H1 (cell line): ENCODE measurements around the gene PTGER3. TPM values are rescaled to one million over a fixed set of nuclear protein-coding genes. Genes with fewer than 3 reads are reported as not detected.

Source experiments
- CTCF ChIA-PET: fragments of 300-600 bp; sonication (Branson Sonifier 250); formaldehyde crosslinking; loops from one replicate; lab custom pipeline; 2021; ENCODE audit not compliant: partially characterized antibody; lab: Charles Lee
- POLR2A ChIA-PET: fragments of 300-600 bp; sonication (Branson Sonifier 250); formaldehyde crosslinking; loops from one replicate; lab custom pipeline; 2021; ENCODE audit warnings: inconsistent platforms; ENCODE audit not compliant: partially characterized antibody; lab: Charles Lee
- DNase-seq, 2 experiments: peaks; one replicate each; pipeline versions ENCODE4 v3.0.0 to v3.0.0-alpha.2; 2010 to 2022; ENCODE audit warnings: low spot score in 2 of 2, low read depth in 1 of 2, mixed read lengths in 1 of 2
- FAIRE-seq: peaks from 2 replicates; lab custom pipeline; 2011; peaks lifted over from hg19 to GRCh38; lab: Jason Lieb, UNC
- H2AFZ ChIP-seq: 2 replicates; pipeline ENCODE4 v1.8.1; 2012; ENCODE audit warnings: low read length, inconsistent platforms
- H2AK5ac ChIP-seq: 2 replicates; pipeline ENCODE4 v1.6.1; 2013; ENCODE audit warnings: low read depth, low read length
- H2BK120ac ChIP-seq: replicated peaks from 2 replicates; pipeline ENCODE3; 2013; ENCODE audit warnings: low read depth, low read length, inconsistent platforms
- H2BK12ac ChIP-seq: 2 replicates; pipeline ENCODE4 v1.6.1; 2013; ENCODE audit warnings: low read depth, low read length
- H2BK15ac ChIP-seq: 2 replicates; pipeline ENCODE4 v1.6.1; 2013; ENCODE audit warnings: low read length
- H2BK20ac ChIP-seq: 2 replicates; pipeline ENCODE4 v1.6.1; 2013; ENCODE audit warnings: low read length
- H2BK5ac ChIP-seq: 2 replicates; pipeline ENCODE4 v1.6.1; 2013; ENCODE audit warnings: low read depth, low read length
- H3K14ac ChIP-seq: 2 replicates; pipeline ENCODE4 v1.6.1; 2013; ENCODE audit warnings: inconsistent platforms; ENCODE audit not compliant: insufficient read length
- H3K18ac ChIP-seq: 2 replicates; pipeline ENCODE4 v1.6.1; 2013; ENCODE audit warnings: low read length; ENCODE audit errors: extremely low read depth
- H3K23ac ChIP-seq: 2 replicates; pipeline ENCODE4 v1.6.1; 2013; ENCODE audit warnings: inconsistent platforms; ENCODE audit not compliant: insufficient read length
- H3K23me2 ChIP-seq: 2 replicates; pipeline ENCODE4 v1.6.1; 2013; ENCODE audit warnings: low read depth, low read length
- H3K27ac ChIP-seq: 2 replicates; pipeline ENCODE4 v1.6.1; 2011; ENCODE audit warnings: low read depth, low read length, inconsistent platforms
- H3K27me3 ChIP-seq, 4 experiments: replicated peaks in 1 of 4; 1 replicate in 1 of 4; 2 replicates in 3 of 4; pipeline versions ENCODE4 v1.6.1 to v1.8.1; 2011 to 2013; ENCODE audit warnings: low read length in 3 of 4, mild to moderate bottlenecking in 3 of 4, inconsistent platforms in 2 of 4, mixed read lengths in 2 of 4, moderate library complexity in 1 of 4; ENCODE audit not compliant: control insufficient read depth in 3 of 4, insufficient read depth in 3 of 4; ENCODE audit errors: extremely low read depth in 1 of 4
- H3K36me3 ChIP-seq, 4 experiments: 2 replicates each; pipeline versions ENCODE4 v1.6.1 to v1.8.1; 2011 to 2013; ENCODE audit warnings: mild to moderate bottlenecking in 4 of 4, low read length in 3 of 4, moderate library complexity in 2 of 4, control low read depth in 1 of 4, inconsistent platforms in 1 of 4; ENCODE audit not compliant: insufficient read depth in 4 of 4, control insufficient read depth in 2 of 4
- H3K4ac ChIP-seq: replicated peaks from 2 replicates; pipeline ENCODE3; 2013; ENCODE audit warnings: low read length, low read depth, mixed read lengths, inconsistent platforms; ENCODE audit not compliant: insufficient read length
- H3K4me1 ChIP-seq, 4 experiments: replicated peaks in 1 of 4; 1 replicate in 1 of 4; 2 replicates in 3 of 4; pipeline versions ENCODE4 v1.6.1 to v1.8.1; 2011 to 2013; ENCODE audit warnings: low read length in 3 of 4, inconsistent platforms in 2 of 4, mixed read lengths in 1 of 4; ENCODE audit not compliant: insufficient read depth in 4 of 4, control insufficient read depth in 3 of 4
- H3K4me2 ChIP-seq, 2 experiments: 2 replicates each; pipeline versions ENCODE4 v1.6.1 to v1.8.1; 2011 to 2013; ENCODE audit warnings: low read depth in 2 of 2, low read length in 2 of 2, control low read depth in 1 of 2, inconsistent platforms in 1 of 2, mild to moderate bottlenecking in 1 of 2; ENCODE audit not compliant: insufficient read depth in 1 of 2
- H3K4me3 ChIP-seq, 4 experiments: fragments of 200-600, 300-600 bp in 1 of 4; sonication (generic), shearing (Covaris generic), sonication (Bioruptor Twin) in 1 of 4; 2 replicates each; pipeline versions ENCODE4 v1.5.1 to v1.8.1; 2011 to 2016; ENCODE audit warnings: low read length in 4 of 4, low read depth in 3 of 4, control low read depth in 2 of 4, inconsistent platforms in 2 of 4, mild to moderate bottlenecking in 2 of 4, mixed read lengths in 1 of 4, moderate library complexity in 1 of 4; ENCODE audit not compliant: insufficient read depth in 2 of 4; ENCODE audit errors: extremely low read depth in 1 of 4
- H3K56ac ChIP-seq: replicated peaks from 2 replicates; pipeline ENCODE3; 2013; ENCODE audit warnings: low read depth, mild to moderate bottlenecking, mixed read lengths, low read length, inconsistent platforms; ENCODE audit not compliant: insufficient read length
- H3K79me1 ChIP-seq: 2 replicates; pipeline ENCODE4 v1.6.1; 2013; ENCODE audit warnings: low read depth, low read length, control low read depth
- H3K79me2 ChIP-seq, 2 experiments: 2 replicates each; pipeline versions ENCODE4 v1.6.1 to v1.8.1; 2012 to 2013; ENCODE audit warnings: low read length in 2 of 2, mild to moderate bottlenecking in 2 of 2, inconsistent platforms in 1 of 2; ENCODE audit not compliant: insufficient read depth in 2 of 2, control insufficient read depth in 1 of 2
- H3K9ac ChIP-seq, 4 experiments: replicated peaks in 1 of 4; 1 replicate in 1 of 4; 2 replicates in 3 of 4; pipeline versions ENCODE4 v1.6.1 to v1.8.1; 2011 to 2013; ENCODE audit warnings: low read depth in 3 of 4, low read length in 3 of 4, control low read depth in 2 of 4, mild to moderate bottlenecking in 2 of 4, moderate library complexity in 2 of 4, inconsistent platforms in 1 of 4; ENCODE audit errors: extremely low read depth in 1 of 4
- H3K9me3 ChIP-seq, 2 experiments: 2 replicates each; pipeline versions ENCODE4 v1.6.1 to v1.8.1; 2012 to 2013; ENCODE audit warnings: mild to moderate bottlenecking in 2 of 2, moderate library complexity in 2 of 2, control low read depth in 1 of 2, inconsistent platforms in 1 of 2, low read depth in 1 of 2, low read length in 1 of 2, mixed read lengths in 1 of 2; ENCODE audit not compliant: insufficient read depth in 2 of 2
- H4K20me1 ChIP-seq, 2 experiments: replicated peaks in 1 of 2; 2 replicates each; pipeline versions ENCODE3 to v1.8.1; 2011 to 2013; ENCODE audit warnings: inconsistent platforms in 2 of 2, low read length in 2 of 2, mild to moderate bottlenecking in 1 of 2; ENCODE audit not compliant: insufficient read depth in 2 of 2, control insufficient read depth in 1 of 2
- H4K5ac ChIP-seq: 2 replicates; pipeline ENCODE4 v1.6.1; 2013; ENCODE audit warnings: low read length, low read depth, mixed read lengths, inconsistent platforms; ENCODE audit not compliant: insufficient read length
- H4K8ac ChIP-seq: 2 replicates; pipeline ENCODE4 v1.8.0; 2013; ENCODE audit warnings: mild to moderate bottlenecking, moderate library complexity, low read length, inconsistent platforms; ENCODE audit not compliant: insufficient read depth; ENCODE audit errors: extremely low read depth
- H4K91ac ChIP-seq: replicated peaks from 2 replicates; pipeline ENCODE3; 2013; ENCODE audit warnings: low read length, mixed read lengths, inconsistent platforms; ENCODE audit not compliant: insufficient read length
- BRCA1 ChIP-seq: IDR thresholded peaks from 2 replicates; pipeline ENCODE4 v1.6.1; 2012; ENCODE audit warnings: low read depth, low read length, improper control_type of control experiment
- EGR1 ChIP-seq: IDR thresholded peaks from 2 replicates; pipeline ENCODE4 v1.6.1; 2011; ENCODE audit warnings: low read depth, low read length, borderline replicate concordance
- EP300 ChIP-seq, 2 experiments: IDR thresholded peaks; 1 replicate in 1 of 2; 2 replicates in 1 of 2; pipeline ENCODE4 v1.6.1; 2011 to 2012; ENCODE audit warnings: low read depth in 2 of 2, low read length in 2 of 2, mild to moderate bottlenecking in 2 of 2, borderline replicate concordance in 1 of 2, inconsistent platforms in 1 of 2, moderate library complexity in 1 of 2
- SP1 ChIP-seq: IDR thresholded peaks from 2 replicates; pipeline ENCODE4 v1.6.1; 2011; ENCODE audit warnings: low read depth, low read length
- WGBS, 2 experiments: shearing (Covaris generic) in 1 of 2; methylation state at CpG; one replicate each; pipeline versions ENCODE4 v1.1.6 to v1.1.7; 2013 to 2015; ENCODE audit warnings: low lambda C conversion rate in 2 of 2, mixed read lengths in 2 of 2, inconsistent platforms in 1 of 2, low coverage in 1 of 2, missing lambda C conversion rate in 1 of 2; ENCODE audit not compliant: insufficient replicate concordance in 2 of 2, insufficient coverage in 1 of 2, insufficient read length in 1 of 2; ENCODE audit errors: extremely low coverage in 1 of 2, missing lambda C conversion rate in 1 of 2; 5-methylcytosine and 5-hydroxymethylcytosine counted together
- polyA plus RNA-seq, 7 experiments: library from polyadenylated mRNA; depleted of rRNA in 3 of 7; stranded (reverse) in 5 of 7; unstranded in 2 of 7; fragments of >200 nt in 5 of 7; fragments of 200-250 nt in 2 of 7; gene quantifications; 1 replicate in 5 of 7; 2 replicates in 1 of 7; 4 replicates in 1 of 7; pipeline versions ENCODE4 v1.2.1 to v1.2.3, GENCODE V29; 2011 to 2013; ENCODE audit warnings: missing spikeins in 2 of 7, mixed read lengths in 2 of 7
- total RNA-seq: library from RNA; stranded (reverse); fragmentation: NEBNext Ultra II Directional; extraction: Animal tissue kit (Norgen Biotek cat#: 25700); gene quantifications from 2 replicates; pipeline ENCODE4 v1.2.1, GENCODE V29; 2021
- TF ChIP-seq, protein P1 (sequence below): IDR thresholded peaks from 2 replicates; pipeline ENCODE4 v1.6.1; 2011; ENCODE audit warnings: low read depth, mild to moderate bottlenecking, low read length; ENCODE audit not compliant: insufficient read depth

PTGER3 gene
- total and polyA plus RNA-seq, 2 of the 8 experiments (the other 6 are each of a cell fraction or from before 2014, with no cell fraction given), result 0.38 to 0.82 TPM

DNA sequence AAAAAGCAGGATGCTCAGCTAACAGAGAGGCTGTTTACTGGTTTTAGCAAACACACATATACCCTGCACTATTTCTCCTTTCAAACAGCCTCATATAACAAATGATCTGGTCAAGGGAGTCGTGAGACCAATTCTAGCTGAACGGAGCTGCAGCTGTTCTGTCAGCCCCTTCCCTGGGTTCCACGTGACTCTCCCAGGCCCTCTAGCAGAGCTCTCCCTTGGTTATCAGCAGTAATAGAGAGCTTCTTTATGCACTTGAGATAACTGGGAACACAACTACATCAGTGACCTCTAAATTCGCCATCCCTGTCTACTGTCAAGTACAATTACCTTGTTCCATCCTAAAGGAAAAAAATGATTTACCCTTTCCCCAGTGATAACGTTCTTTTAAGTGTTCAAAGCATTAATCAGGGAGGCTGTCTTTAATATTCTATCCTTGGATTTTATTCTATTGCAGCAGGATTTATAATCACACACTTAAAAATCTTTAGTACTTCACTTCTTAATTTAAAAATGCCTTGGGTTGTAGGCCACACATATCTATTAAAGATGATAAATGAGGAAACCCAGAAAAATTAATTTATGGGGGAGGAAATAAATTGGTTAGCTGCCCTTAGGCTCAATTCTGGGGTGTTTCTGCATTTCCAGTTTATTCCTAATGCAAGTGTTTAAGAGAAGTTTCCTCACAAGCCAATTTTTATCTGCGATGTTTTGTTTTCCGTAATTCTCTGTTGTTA, 28.2 kb downstream of the PTGER3 start:
- Histone ChIP-seq H2BK15ac (no peak overlapping the region), H3K36me3 (no peaks in the 10 kb centered on the region), H2BK120ac (no peak overlapping the region), H3K4me1 (no peaks in the 10 kb centered on the region), H4K20me1 (no peaks in the 10 kb centered on the region), H3K9ac (no peak overlapping the region), H3K4me3 (no peak overlapping the region), H3K27ac (no peak overlapping the region), H3K18ac (no peak overlapping the region), H2AK5ac (no peak overlapping the region), H4K5ac (no peak overlapping the region), H3K4me2 (no peak overlapping the region), H3K9me3 (no peaks in the 10 kb centered on the region), H2BK12ac (no peak overlapping the region), H3K4ac (no peak overlapping the region), H2BK20ac (no peak overlapping the region), H3K56ac (no peak overlapping the region), H3K27me3 (no peaks in the 10 kb centered on the region), H2AFZ (no peak overlapping the region)
- CTCF ChIA-PET, result interaction anchor here (0.9 to 1.4 kb wide), 2 partner anchors 30 to 55 kb away, joined by 3 to 4 read pairs; no protein-coding TSS in a partner anchor
- DNase-seq, result no peak
- no peak for FAIRE-seq
- TF ChIP-seq EGR1, result no peak
- no peak for TF ChIP-seq BRCA1
- TF ChIP-seq, protein P1, sequence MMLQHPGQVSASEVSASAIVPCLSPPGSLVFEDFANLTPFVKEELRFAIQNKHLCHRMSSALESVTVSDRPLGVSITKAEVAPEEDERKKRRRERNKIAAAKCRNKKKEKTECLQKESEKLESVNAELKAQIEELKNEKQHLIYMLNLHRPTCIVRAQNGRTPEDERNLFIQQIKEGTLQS, result no peak
- TF ChIP-seq SP1, result no peak
- no peak for TF ChIP-seq EP300 (IDR thresholded peaks at IDR 0.05; ENCODE audit: borderline replicate concordance in 1 of 2, low read depth in 2 of 2, low read length in 2 of 2)
- TF ChIP-seq, all 59 proteins: peak for 0
- Histone ChIP-seq H3K23me2 (no peaks in the 10 kb centered on the region; the same call in 1 of the 2 replicates), H2BK5ac (no peak overlapping the region), H3K79me1 (no peaks in the 10 kb centered on the region), H3K14ac (no peak overlapping the region), H3K23ac (no peak overlapping the region), H4K8ac (no peak overlapping the region), H3K79me2 (no peaks in the 10 kb centered on the region), H4K91ac (no peak overlapping the region)
- WGBS, 2 experiments, result 80% methylated on average over 7 of the region's 7 CpGs; no CpG with 5 or more reads in 1 of the 2 experiments
- POLR2A ChIA-PET, result no interaction called here
